DOHH2 (cell line): ENCODE measurements around the gene ZNF205.
"Not testable (repeated sequence)": the region's sequence is repeated elsewhere in the genome, so short reads cannot be mapped to it uniquely, and the experiment has no call there.

Experiments
- H3F3A ChIP-seq: fragments of 200-600 bp; sonication (generic), shearing (Covaris generic); 2 replicates; pipeline ENCODE4 v1.6.0; 2016; ENCODE audit warnings: antibody characterized with exemption, mild to moderate bottlenecking; ENCODE audit not compliant: control insufficient read depth, insufficient read depth
- H3K27ac ChIP-seq: fragments of 200-600 bp; sonication (generic); 2 replicates; pipeline ENCODE4 v1.5.1; 2014; ENCODE audit warnings: low read depth, mild to moderate bottlenecking, low read length, moderate library complexity
- H3K27me3 ChIP-seq: fragments of 200-600 bp; sonication (generic); 2 replicates; pipeline ENCODE4 v1.6.1; 2014; ENCODE audit warnings: mild to moderate bottlenecking, low read length, mixed read lengths; ENCODE audit not compliant: control insufficient read depth
- H3K36me3 ChIP-seq: fragments of 200-600 bp; sonication (generic); 2 replicates; pipeline ENCODE4 v1.6.1; 2014; ENCODE audit warnings: mild to moderate bottlenecking, low read length, moderate library complexity, mixed read lengths; ENCODE audit not compliant: control insufficient read depth
- H3K4me1 ChIP-seq: fragments of 200-600 bp; sonication (generic); 2 replicates; pipeline ENCODE4 v1.6.1; 2014; ENCODE audit warnings: mild to moderate bottlenecking, low read length, mixed read lengths; ENCODE audit not compliant: control insufficient read depth
- H3K4me2 ChIP-seq: fragments of 200-600 bp; sonication (generic); 2 replicates; pipeline ENCODE4 v1.6.0; 2014; ENCODE audit warnings: mild to moderate bottlenecking, low read length, moderate library complexity
- H3K4me3 ChIP-seq: fragments of 200-600 bp; sonication (generic); 2 replicates; pipeline ENCODE4 v1.5.1; 2014; ENCODE audit warnings: mild to moderate bottlenecking, low read length, mixed read lengths
- H3K79me2 ChIP-seq: fragments of 200-600 bp; sonication (generic); 2 replicates; pipeline ENCODE4 v1.6.1; 2014; ENCODE audit warnings: mild to moderate bottlenecking, low read length, mixed read lengths; ENCODE audit not compliant: control insufficient read depth
- H3K9me2 ChIP-seq: fragments of 200-600 bp; sonication (generic); replicated peaks from 2 replicates; pipeline ENCODE4 v1.6.1; 2014; ENCODE audit warnings: mild to moderate bottlenecking, low read length, mixed read lengths; ENCODE audit not compliant: control insufficient read depth
- H3K9me3 ChIP-seq: fragments of 200-600 bp; sonication (generic); 2 replicates; pipeline ENCODE4 v1.6.1; 2014; ENCODE audit warnings: antibody characterized with exemption, low read length, mixed read lengths; ENCODE audit not compliant: control insufficient read depth, insufficient read depth
- H4K20me1 ChIP-seq: fragments of 200-600 bp; sonication (generic); 2 replicates; pipeline ENCODE4 v1.6.0; 2014; ENCODE audit warnings: low read depth, mild to moderate bottlenecking, antibody characterized with exemption, low read length, moderate library complexity; ENCODE audit not compliant: control insufficient read depth, insufficient read depth
- EZH2phosphoT487 ChIP-seq: fragments of 200-600 bp; sonication (generic); IDR thresholded peaks from 2 replicates; pipeline ENCODE4 v1.6.1; 2017; ENCODE audit warnings: borderline replicate concordance, mild to moderate bottlenecking, antibody characterized with exemption, low read length, moderate library complexity, mixed read lengths
- TF ChIP-seq, protein P1 (sequence below): fragments of 200-600 bp; sonication (generic); IDR thresholded peaks from one replicate; pipeline ENCODE4 v1.5.1; 2014; ENCODE audit warnings: antibody characterized with exemption, mild to moderate bottlenecking, low read depth, low read length; ENCODE audit not compliant: poor library complexity, severe bottlenecking

Gene ZNF205

DNA sequence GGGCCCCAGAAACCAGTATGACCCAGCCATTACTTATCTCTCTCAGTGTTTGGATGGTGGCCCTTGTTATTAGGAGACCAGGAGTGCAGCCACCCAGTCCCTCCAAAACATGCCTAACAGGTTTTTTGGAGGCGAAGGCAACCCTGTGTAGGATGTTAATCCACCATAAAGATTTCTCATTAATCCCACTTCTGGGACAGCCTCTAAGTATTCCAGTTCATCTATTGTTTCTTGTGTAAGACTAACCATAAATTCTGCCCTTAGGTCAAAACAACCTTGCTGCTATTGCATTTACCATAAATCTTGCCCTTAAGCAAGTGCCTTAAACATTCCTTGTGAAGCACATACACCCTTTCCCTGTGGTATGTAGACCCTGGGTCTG is 54.1 kb downstream of the ZNF205 start:
- peaks cover 21% of the 10 kb centered on the region for H3K27me3 ChIP-seq

DNA sequence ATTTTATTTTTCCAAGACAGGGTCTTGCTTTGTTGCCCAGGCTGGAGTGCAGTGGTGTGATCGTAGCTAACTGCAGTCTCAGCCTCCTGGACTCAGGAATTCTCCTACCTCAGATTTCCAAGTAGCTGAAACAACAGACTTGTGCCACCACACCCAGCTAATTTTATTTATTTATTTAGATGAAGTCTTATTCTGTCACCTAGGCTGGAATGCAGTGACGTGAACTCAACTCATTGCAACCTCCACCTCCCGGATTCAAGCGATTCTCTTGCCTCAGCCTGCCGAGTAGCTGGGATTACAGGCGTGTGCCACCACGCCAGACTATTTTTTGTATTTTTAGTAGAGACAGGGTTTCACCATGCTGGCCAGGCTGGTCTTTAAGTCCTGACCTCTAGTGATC is 56.3 kb downstream of the ZNF205 start:
- H3K9me3 ChIP-seq, H3K4me3 ChIP-seq, H3K4me2 ChIP-seq, H3K36me3 ChIP-seq, H4K20me1 ChIP-seq, H3F3A ChIP-seq, H3K9me2 ChIP-seq, H3K27ac ChIP-seq, H3K79me2 ChIP-seq: not testable (repeated sequence)
- Histone ChIP-seq H3K4me1 (peaks cover 40% of the 10 kb centered on the region), H3K27me3 (peaks cover 32% of the 10 kb centered on the region)

More for the DNA sequence above, 54.1 kb downstream of the ZNF205 start:
- H3K79me2 ChIP-seq = no peaks in the 10 kb centered on the region
- no peaks in the 10 kb centered on the region for H3K9me3 ChIP-seq
- no peak overlapping the region for H3K4me3 ChIP-seq
- H3K4me1 ChIP-seq = peaks cover 27% of the 10 kb centered on the region
- no peak overlapping the region for H3K4me2 ChIP-seq
- H3K27ac ChIP-seq = no peak overlapping the region
- H3F3A ChIP-seq = no peaks in the 10 kb centered on the region; the same call in 1 of the 2 replicates
- TF ChIP-seq, protein P1, sequence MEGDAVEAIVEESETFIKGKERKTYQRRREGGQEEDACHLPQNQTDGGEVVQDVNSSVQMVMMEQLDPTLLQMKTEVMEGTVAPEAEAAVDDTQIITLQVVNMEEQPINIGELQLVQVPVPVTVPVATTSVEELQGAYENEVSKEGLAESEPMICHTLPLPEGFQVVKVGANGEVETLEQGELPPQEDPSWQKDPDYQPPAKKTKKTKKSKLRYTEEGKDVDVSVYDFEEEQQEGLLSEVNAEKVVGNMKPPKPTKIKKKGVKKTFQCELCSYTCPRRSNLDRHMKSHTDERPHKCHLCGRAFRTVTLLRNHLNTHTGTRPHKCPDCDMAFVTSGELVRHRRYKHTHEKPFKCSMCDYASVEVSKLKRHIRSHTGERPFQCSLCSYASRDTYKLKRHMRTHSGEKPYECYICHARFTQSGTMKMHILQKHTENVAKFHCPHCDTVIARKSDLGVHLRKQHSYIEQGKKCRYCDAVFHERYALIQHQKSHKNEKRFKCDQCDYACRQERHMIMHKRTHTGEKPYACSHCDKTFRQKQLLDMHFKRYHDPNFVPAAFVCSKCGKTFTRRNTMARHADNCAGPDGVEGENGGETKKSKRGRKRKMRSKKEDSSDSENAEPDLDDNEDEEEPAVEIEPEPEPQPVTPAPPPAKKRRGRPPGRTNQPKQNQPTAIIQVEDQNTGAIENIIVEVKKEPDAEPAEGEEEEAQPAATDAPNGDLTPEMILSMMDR = no peak
- TF ChIP-seq EZH2phosphoT487 = no peak
- no peaks in the 10 kb centered on the region for H3K36me3 ChIP-seq
- H3K9me2 ChIP-seq = no peaks in the 10 kb centered on the region
- H4K20me1 ChIP-seq = no peaks in the 10 kb centered on the region
